Esophagus squamous epithelium (tissue), 5 donors: ENCODE results near the gene DDX19B. TPM values are rescaled to one million over a fixed set of nuclear protein-coding genes. Genes with fewer than 3 reads are reported as not detected.
A peak's percentile ranks its signal among the peaks of the same experiment; 100 is the strongest.
"Not testable (repeated sequence)": the region's sequence is repeated elsewhere in the genome, so short reads cannot be mapped to it uniquely, and the experiment has no call there.

Experiments
- DNase-seq: peaks from one replicate; lab custom pipeline; 2025; lab: John Stamatoyannopoulos, UW
- H3K27ac ChIP-seq, 4 donors: fragments of 200-600 bp; sonication (generic); one replicate each; pipeline ENCODE4 v1.5.1; 2016 to 2019; ENCODE audit warnings: mild to moderate bottlenecking in 1 of 4
- H3K27me3 ChIP-seq, 4 donors: fragments of 200-600 bp; sonication (generic); 1 replicate in 3 of 4; 2 replicates in 1 of 4; pipeline versions ENCODE4 v1.5.1 to v1.6.0; 2017 to 2021; ENCODE audit warnings: antibody characterized with exemption in 1 of 4
- H3K36me3 ChIP-seq, 3 donors: fragments of 200-600 bp; sonication (generic); one replicate each; pipeline ENCODE4 v1.5.1; 2016 to 2019
- H3K4me1 ChIP-seq, 3 donors: fragments of 200-600 bp; sonication (generic); one replicate each; pipeline ENCODE4 v1.5.1; 2017 to 2019
- H3K4me3 ChIP-seq, 4 donors: fragments of 200-600 bp; sonication (generic); 1 replicate in 3 of 4; 2 replicates in 1 of 4; pipeline ENCODE4 v1.5.1; 2016 to 2019; ENCODE audit warnings: mild to moderate bottlenecking in 2 of 4, moderate library complexity in 1 of 4
- H3K9me3 ChIP-seq, 3 donors: fragments of 200-600 bp; sonication (generic); one replicate each; pipeline ENCODE4 v1.5.1; 2016 to 2019
- POLR2A ChIP-seq, 4 donors: fragments of 450-650 bp; IDR thresholded peaks; one replicate each; pipeline ENCODE4 v1.6.1; 2017; ENCODE audit warnings: antibody characterized with exemption in 4 of 4, mild to moderate bottlenecking in 4 of 4, moderate library complexity in 3 of 4
- WGBS, 2 donors: methylation state at CpG; one replicate each; pipeline ENCODE4 v1.1.5; 2018; 5-methylcytosine and 5-hydroxymethylcytosine counted together
- intact Hi-C: fragments of 100-400 bp; cut with DNase I; formaldehyde crosslinking; loops from one replicate; pipeline ENCODE4 v1.15.0; 2022
- total RNA-seq, 4 donors: library from RNA; depleted of rRNA; stranded (reverse); fragments of >200 nt; gene quantifications; one replicate each; pipeline ENCODE4 v1.1.0, GENCODE V29; 2016
- TF ChIP-seq, protein P1 (sequence below), 6 experiments: fragments of 450-650 bp in 4 of 6; fragments of 200-600 bp in 2 of 6; sonication (generic) in 2 of 6; IDR thresholded peaks; one replicate each; pipeline ENCODE4 v1.5.1; 2016 to 2019; ENCODE audit warnings: antibody characterized with exemption in 6 of 6, mild to moderate bottlenecking in 4 of 6, moderate library complexity in 4 of 6
- donor health status: DM: yes; HTN: yes; CAD: no.

DDX19B gene
- total RNA-seq: 10 to 100 TPM; 15.5 to 35.3 (median 24.3) TPM

DNA sequence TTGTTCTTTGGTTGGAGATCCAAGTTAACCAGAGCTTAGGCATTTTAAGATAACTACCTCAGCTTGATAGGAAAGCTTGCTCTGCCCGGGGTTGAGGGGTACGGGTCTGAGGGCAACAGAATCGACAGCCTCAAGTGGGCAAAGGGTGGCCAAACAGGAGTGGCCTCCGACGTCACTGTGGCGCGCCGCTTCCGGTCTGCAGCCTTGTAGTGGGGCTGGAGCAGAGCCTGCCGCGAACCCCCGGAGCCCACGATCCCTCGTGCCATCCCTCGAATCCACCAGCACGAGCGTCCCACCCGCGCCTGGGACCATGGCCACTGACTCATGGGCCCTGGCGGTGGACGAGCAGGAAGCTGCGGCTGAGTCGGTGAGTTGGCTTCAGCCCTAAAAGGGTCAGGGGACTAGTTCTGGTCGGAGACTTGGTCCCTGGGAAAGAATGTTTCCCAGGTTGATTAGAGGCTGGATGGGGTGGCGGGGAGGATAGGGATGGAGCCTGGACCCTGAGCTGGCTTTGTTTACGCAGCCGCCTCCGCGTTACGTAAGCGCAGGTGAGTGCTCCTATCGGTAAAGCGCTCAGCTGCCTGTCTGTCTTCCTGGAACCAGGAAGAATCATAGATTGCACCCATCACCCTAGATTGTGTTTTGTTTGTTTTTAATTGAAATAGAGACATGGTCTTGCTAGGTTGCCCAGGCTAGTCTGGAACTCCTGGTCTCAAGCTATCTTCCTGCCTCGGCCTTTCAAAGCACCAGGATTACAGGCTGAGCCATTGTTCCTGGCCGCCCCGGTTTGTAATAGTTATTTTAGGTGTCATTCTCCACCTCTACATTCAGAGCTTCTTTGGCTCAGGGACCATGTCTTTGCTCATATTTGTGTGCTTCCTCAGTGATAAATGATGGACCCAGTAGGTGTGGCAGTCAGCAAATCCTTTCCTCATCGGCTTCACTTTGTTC, at the start of gene DDX19B:
TSS of gene DDX19B (plus strand) at position 199 of the 951 bp plus-strand sequence. CDS start at position 311, 112 bp downstream.
- TF ChIP-seq POLR2A (IDR thresholded peaks at IDR 0.05): peak in 2 of 4 donors; percentile 55 to 63
- TF ChIP-seq, protein P1, sequence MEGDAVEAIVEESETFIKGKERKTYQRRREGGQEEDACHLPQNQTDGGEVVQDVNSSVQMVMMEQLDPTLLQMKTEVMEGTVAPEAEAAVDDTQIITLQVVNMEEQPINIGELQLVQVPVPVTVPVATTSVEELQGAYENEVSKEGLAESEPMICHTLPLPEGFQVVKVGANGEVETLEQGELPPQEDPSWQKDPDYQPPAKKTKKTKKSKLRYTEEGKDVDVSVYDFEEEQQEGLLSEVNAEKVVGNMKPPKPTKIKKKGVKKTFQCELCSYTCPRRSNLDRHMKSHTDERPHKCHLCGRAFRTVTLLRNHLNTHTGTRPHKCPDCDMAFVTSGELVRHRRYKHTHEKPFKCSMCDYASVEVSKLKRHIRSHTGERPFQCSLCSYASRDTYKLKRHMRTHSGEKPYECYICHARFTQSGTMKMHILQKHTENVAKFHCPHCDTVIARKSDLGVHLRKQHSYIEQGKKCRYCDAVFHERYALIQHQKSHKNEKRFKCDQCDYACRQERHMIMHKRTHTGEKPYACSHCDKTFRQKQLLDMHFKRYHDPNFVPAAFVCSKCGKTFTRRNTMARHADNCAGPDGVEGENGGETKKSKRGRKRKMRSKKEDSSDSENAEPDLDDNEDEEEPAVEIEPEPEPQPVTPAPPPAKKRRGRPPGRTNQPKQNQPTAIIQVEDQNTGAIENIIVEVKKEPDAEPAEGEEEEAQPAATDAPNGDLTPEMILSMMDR (IDR thresholded peaks at IDR 0.05): peak in 1 of 6 experiments; percentile 7
- peak; percentile 33 for DNase-seq
- 0% methylated on average over 20 to 21 of the region's 37 CpGs for WGBS, 2 donors
- no peaks in the 10 kb centered on the region for H3K27me3 ChIP-seq
- intact Hi-C loops: no loop called here
- H3K4me1 ChIP-seq: peaks cover 0 to 20% (median 0%) of the 10 kb centered on the region in 3 donors
- H3K9me3 ChIP-seq: peaks cover 0 to 6% (median 0%) of the 10 kb centered on the region in 3 donors
- H3K27ac ChIP-seq: peak within 1 kb of the TSS; percentile 97 to 98 (median 97)
- peaks cover 0 to 31% (median 0%) of the 10 kb centered on the region in 3 donors for H3K36me3 ChIP-seq
- H3K4me3 ChIP-seq: peak within 1 kb of the TSS; percentile 89 to 97 (median 92)

DNA sequence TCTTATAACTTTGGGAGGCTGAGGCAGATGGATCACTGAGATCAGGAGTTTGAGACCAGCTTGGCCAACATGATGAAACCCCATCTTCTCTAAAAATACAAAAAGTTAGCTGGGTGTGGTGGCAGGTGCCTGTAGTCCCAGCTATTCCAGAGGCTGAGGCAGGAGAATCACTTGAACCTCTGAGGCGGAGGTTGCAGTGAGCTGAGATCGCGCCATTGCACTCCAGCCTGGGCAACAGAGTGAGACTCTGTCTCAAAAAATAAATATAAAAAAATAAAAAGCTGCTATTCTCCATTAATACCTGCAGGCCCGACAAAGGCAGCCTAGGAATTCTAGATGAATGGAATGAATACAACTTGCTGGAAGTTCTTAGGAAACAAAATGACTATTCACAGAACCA, 49.3 kb upstream of the DDX19B start:
- H3K27ac ChIP-seq, DNase-seq, intact Hi-C loops, H3K27me3 ChIP-seq, H3K9me3 ChIP-seq: not testable (repeated sequence)
- peaks cover 14 to 48% (median 16%) of the 10 kb centered on the region in 3 donors for H3K4me1 ChIP-seq
- peak overlapping the region in 1 of 4 donors; percentile 81 for H3K4me3 ChIP-seq
- H3K36me3 ChIP-seq: peaks cover 2 to 44% (median 10%) of the 10 kb centered on the region in 3 donors
- WGBS, 2 donors: 71 to 80% methylated on average over 4 of the region's 4 CpGs

DNA sequence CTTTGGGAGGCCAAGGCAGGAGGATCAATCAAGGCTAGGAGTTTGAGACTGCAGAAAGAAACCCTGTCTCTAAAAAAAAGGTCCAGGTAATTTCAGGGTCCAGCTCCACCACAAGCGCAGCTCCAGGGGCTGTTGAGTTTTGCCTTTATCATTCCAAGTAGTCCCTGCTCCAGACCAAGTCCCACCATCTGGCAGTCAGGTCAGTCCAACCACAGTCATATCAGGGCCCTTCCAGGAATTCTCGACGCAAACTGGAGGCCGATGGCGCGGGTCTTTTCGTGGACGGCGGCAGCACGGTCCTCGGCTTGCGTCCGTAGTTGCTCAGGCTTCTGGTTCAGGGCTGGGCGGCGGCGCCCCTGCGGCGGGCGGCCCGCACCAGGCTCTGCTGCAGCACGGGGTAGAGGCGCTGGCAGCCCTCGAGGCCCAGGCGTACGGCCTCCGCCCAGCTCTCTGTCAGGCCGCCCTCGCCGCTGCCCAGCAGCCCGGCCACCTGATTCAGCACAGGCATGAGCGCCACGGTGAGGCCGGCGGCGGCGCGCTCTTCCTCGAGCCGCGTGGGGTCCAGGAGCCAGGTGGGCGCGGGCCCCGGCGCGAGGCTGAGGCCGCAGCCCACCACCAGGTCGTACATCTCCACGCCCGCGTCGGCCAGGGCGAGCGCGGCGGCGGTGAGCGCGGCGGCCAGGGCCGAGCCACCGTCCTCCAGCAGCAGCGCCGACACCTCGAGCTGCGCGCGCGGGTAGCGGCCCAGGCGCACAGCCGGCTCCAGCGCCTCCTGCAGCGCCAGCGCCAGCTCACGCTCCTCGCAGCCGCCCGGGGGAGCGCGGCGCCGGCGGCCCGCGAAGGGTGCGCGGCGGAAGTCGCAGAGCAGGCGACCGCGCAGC, 48.0 kb upstream of the DDX19B start:
- Histone ChIP-seq H3K36me3 (peaks cover 10 to 57% (median 21%) of the 10 kb centered on the region in 3 donors), H3K9me3 (no peaks in the 10 kb centered on the region), H3K27me3 (no peaks in the 10 kb centered on the region), H3K4me1 (peaks cover 14 to 48% (median 16%) of the 10 kb centered on the region in 3 donors), H3K27ac (peak overlapping the region; percentile 81 to 95 (median 92)), H3K4me3 (peak overlapping the region; percentile 60 to 98 (median 80))
- WGBS, 2 donors: 31 to 33% methylated on average over 1 of the region's 92 CpGs
- intact Hi-C loops: no loop called here
- TF ChIP-seq POLR2A (IDR thresholded peaks at IDR 0.05): no peak
- TF ChIP-seq, protein P1 (IDR thresholded peaks at IDR 0.05): peak in 1 of 6 experiments; percentile 12
- DNase-seq: no peak

DNA sequence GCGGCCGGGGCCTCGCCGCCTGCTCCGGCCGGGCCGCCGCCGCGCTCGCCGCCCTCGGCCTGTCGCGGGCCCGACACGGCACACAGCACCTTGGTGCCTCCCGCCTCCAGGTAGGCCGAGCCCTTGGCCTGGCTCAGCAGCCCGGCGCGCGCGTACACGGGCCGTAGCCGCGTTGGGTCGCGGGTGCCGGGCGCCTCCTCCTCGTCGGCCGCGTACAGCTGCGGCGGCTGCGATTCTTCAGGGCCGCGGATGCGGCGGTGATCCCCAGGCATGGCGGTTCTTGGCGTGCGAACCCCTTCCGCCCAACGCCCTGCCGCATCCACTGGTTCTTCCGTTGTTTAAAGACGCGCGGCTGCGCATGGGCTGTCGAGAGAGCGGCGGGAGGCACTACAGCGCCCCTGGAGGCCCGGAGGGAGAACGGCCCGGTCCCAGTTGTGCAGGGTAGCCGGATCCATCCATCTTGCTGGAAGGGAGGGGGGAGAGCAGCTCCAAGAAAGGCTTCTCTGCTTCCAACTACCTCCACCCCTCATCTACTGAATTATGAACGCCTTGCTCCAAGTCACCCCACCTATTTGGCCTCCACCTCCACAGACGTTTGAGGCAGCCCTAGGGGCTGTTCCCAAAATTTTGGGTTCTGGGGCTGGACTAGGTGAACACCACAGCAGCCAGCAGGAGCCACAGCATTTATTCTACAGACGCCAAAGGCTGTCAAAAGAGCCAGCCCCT, 47.2 kb upstream of the DDX19B start, which contains the start of gene EXOSC6:
TSS of gene EXOSC6 (minus strand) at position 312 of the 726 bp plus-strand sequence. CDS start at position 272, 40 bp downstream.
- peaks cover 14 to 65% (median 23%) of the 10 kb centered on the region in 3 donors for H3K36me3 ChIP-seq
- intact Hi-C loops: no loop called here
- peaks cover 14 to 46% (median 16%) of the 10 kb centered on the region in 3 donors for H3K4me1 ChIP-seq
- H3K4me3 ChIP-seq: peak within 1 kb of the TSS; percentile 60 to 98 (median 80)
- H3K9me3 ChIP-seq: no peaks in the 10 kb centered on the region
- DNase-seq: peak; percentile 58
- H3K27me3 ChIP-seq: no peaks in the 10 kb centered on the region
- 20 to 22% methylated on average over 1 to 4 of the region's 65 CpGs for WGBS, 2 donors
- TF ChIP-seq, protein P1 (IDR thresholded peaks at IDR 0.05): peak; percentile 86 to 97 (median 94)
- peak in 3 of 4 donors; percentile 75 to 86 (median 82) for TF ChIP-seq POLR2A (IDR thresholded peaks at IDR 0.05)
- peak within 1 kb of the TSS; percentile 81 to 95 (median 92) for H3K27ac ChIP-seq
